ENCODE measurements around the gene RNASE13. TPM values are rescaled to one million over a fixed set of nuclear protein-coding genes. Genes with fewer than 3 reads are reported as not detected.
"Not testable (repeated sequence)": the region's sequence is repeated elsewhere in the genome, so short reads cannot be mapped to it uniquely, and the experiment has no call there.

The RNASE13 gene
- total RNA-seq, 2 experiments from 2014 or later: not detected

- ChIA-PET POLR2A (interaction anchor here (0.6 kb wide), 1 partner anchor 47 kb away, joined by 3 read pairs; no protein-coding TSS in a partner anchor), CTCF (interaction anchor here (1.0 kb wide), 1 partner anchor 14 kb away, joined by 4 read pairs; no protein-coding TSS in a partner anchor)
- not testable (repeated sequence) for H3K4me3 Mint-ChIP-seq; H3K27me3 Mint-ChIP-seq; H3K27ac Mint-ChIP-seq; DNase-seq; H3K9me3 Mint-ChIP-seq; H3K36me3 Mint-ChIP-seq (ENCODE audit: low read depth)
- H3K4me1 Mint-ChIP-seq: peaks cover 31% of the 10 kb centered on the region
Measured at GRCh38 chr14:20985650-20986049, 49.0 kb downstream of the RNASE13 start.

Other genes starting within 250 kb of the RNASE13 start
- not detected for gene RNASE1, start 232.0 kb downstream of the RNASE13 start, total RNA-seq
- gene RNASE3, start 143.4 kb downstream of the RNASE13 start, total RNA-seq: not detected
- gene RNASE2, start 79.3 kb downstream of the RNASE13 start, total RNA-seq: not detected
- gene METTL17, start 44.8 kb downstream of the RNASE13 start, total RNA-seq: 10 to 100 TPM; 81.9 to 82.0 TPM
- not detected for gene SLC39A2, start 35.5 kb downstream of the RNASE13 start, total RNA-seq
- gene NDRG2, start 9.7 kb downstream of the RNASE13 start, total RNA-seq: 1 to 10 TPM; 8.3 to 8.5 TPM
- gene TPPP2, start 4.6 kb downstream of the RNASE13 start, total RNA-seq: not detected
- gene RNASE7, start 7.6 kb upstream of the RNASE13 start, total RNA-seq: not detected
- gene RNASE8, start 23.0 kb upstream of the RNASE13 start, total RNA-seq: not detected
- gene ARHGEF40, start 35.5 kb upstream of the RNASE13 start, total RNA-seq: under 1 TPM; 0.18 to 0.28 TPM
- gene ZNF219, start 63.8 kb upstream of the RNASE13 start, total RNA-seq: 1 to 10 TPM; 5.3 to 5.8 TPM
- not detected for gene TMEM253, start 66.3 kb upstream of the RNASE13 start, total RNA-seq
- not detected for gene OR5AU1, start 121.3 kb upstream of the RNASE13 start, total RNA-seq
- gene HNRNPC, start 234.6 kb upstream of the RNASE13 start, total RNA-seq: 100 to 1,000 TPM; 689 to 710 TPM
- not detected for gene RPGRIP1, start 245.3 kb upstream of the RNASE13 start, total RNA-seq